Endodermal cell (in vitro differentiated cells): ENCODE data around the gene CHD6. TPM values are rescaled to one million over a fixed set of nuclear protein-coding genes. Genes with fewer than 3 reads are reported as not detected.

Source experiments
- DNase-seq: peaks from one replicate; pipeline ENCODE4 v3.0.0-alpha.2; 2017
- H3K27ac ChIP-seq: 2 replicates; pipeline ENCODE4 v1.5.1; 2013; ENCODE audit warnings: mild to moderate bottlenecking, low read depth, low read length, moderate library complexity
- H3K27me3 ChIP-seq: 2 replicates; pipeline ENCODE4 v1.6.1; 2013; ENCODE audit warnings: mild to moderate bottlenecking, low read length, moderate library complexity; ENCODE audit not compliant: insufficient read depth, control insufficient read depth, poor library complexity, severe bottlenecking
- H3K36me3 ChIP-seq: 2 replicates; pipeline ENCODE4 v1.7.0; 2013; ENCODE audit warnings: mild to moderate bottlenecking, low read length, moderate library complexity; ENCODE audit not compliant: control insufficient read depth, insufficient read depth
- H3K4me1 ChIP-seq: one replicate; pipeline ENCODE4 v1.7.0; 2013; ENCODE audit warnings: low read length; ENCODE audit not compliant: control insufficient read depth, insufficient read depth
- H3K4me3 ChIP-seq: 2 replicates; pipeline ENCODE4 v1.5.1; 2013; ENCODE audit warnings: mild to moderate bottlenecking, low read length, moderate library complexity
- H3K9ac ChIP-seq: 2 replicates; pipeline ENCODE4 v1.6.1; 2013; ENCODE audit warnings: mild to moderate bottlenecking, low read length, moderate library complexity; ENCODE audit not compliant: poor library complexity, severe bottlenecking; ENCODE audit errors: extremely low read depth
- H3K9me3 ChIP-seq: 2 replicates; pipeline ENCODE4 v1.6.1; 2013; ENCODE audit warnings: mild to moderate bottlenecking, low read length, moderate library complexity; ENCODE audit not compliant: control insufficient read depth
- H3K27ac Mint-ChIP-seq: 2 replicates; pipeline ENCODE4 v1.8.0; 2020; ENCODE audit warnings: mixed read lengths
- H3K27me3 Mint-ChIP-seq: 2 replicates; pipeline ENCODE4 v1.8.0; 2021; ENCODE audit warnings: mild to moderate bottlenecking, mixed read lengths; ENCODE audit not compliant: insufficient read depth
- H3K36me3 Mint-ChIP-seq: 2 replicates; pipeline ENCODE4 v1.8.0; 2020; ENCODE audit warnings: low read depth, mixed read lengths
- H3K4me1 Mint-ChIP-seq: 2 replicates; pipeline ENCODE4 v1.8.0; 2020; ENCODE audit warnings: mixed read lengths
- H3K4me3 Mint-ChIP-seq: 2 replicates; pipeline ENCODE4 v1.8.0; 2020; ENCODE audit warnings: mild to moderate bottlenecking, moderate library complexity, mixed read lengths
- H3K9me3 Mint-ChIP-seq: 2 replicates; pipeline ENCODE4 v1.8.0; 2020; ENCODE audit warnings: mild to moderate bottlenecking, mixed read lengths
- WGBS, 2 experiments: methylation state at CpG; one replicate each; pipeline versions ENCODE4 v1.1.5 to v1.1.7; 2013; ENCODE audit warnings: missing lambda C conversion rate in 2 of 2, mixed read lengths in 1 of 2; ENCODE audit not compliant: insufficient coverage in 1 of 2, insufficient read length in 1 of 2; 5-methylcytosine and 5-hydroxymethylcytosine counted together
- total RNA-seq, 2 donors: library from RNA; stranded (reverse); fragmentation: NEBNext Ultra II Directional in 1 of 2; extraction: Animal tissue kit (Norgen Biotek cat#: 25700) in 1 of 2; gene quantifications; 2 replicates in 1 of 2; 3 replicates in 1 of 2; pipeline ENCODE4 v1.2.1, GENCODE V29; 2021
- TF ChIP-seq, protein P1 (sequence below): fragments of 200-600 bp; sonication (generic); conservative IDR thresholded peaks from 2 replicates; pipeline ENCODE4 v1.5.0; 2021; ENCODE audit warnings: antibody characterized with exemption, mild to moderate bottlenecking

CHD6 gene
- total RNA-seq, 2 donors from 2014 or later: 82.5 to 107 TPM

DNA sequence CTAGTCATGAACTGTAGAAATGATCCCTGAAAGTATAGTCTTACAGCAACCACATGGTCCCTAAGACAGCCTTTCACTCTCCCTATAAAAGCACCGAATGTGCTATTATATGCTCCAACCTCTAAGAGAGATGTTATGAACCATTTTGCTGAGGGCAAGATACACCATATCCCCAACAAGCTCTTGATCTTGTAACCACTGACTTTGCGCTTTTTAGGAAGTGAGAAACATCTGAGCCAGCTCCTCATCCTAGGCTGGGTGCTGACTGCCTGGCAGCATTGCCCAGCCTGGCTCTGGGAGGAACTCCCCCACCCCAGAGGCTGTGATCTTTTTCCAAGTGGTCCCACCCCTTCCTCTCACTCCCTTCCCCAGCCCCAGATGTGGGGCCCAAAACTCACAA, 248.5 kb downstream of the CHD6 start:
- H3K9me3 ChIP-seq: no peaks in the 10 kb centered on the region
- no peaks in the 10 kb centered on the region for H3K4me1 ChIP-seq
- Mint-ChIP-seq H3K27ac (no peak overlapping the region), H3K36me3 (no peaks in the 10 kb centered on the region), H3K4me1 (peaks cover 6% of the 10 kb centered on the region), H3K27me3 (peaks cover 55% of the 10 kb centered on the region), H3K9me3 (peaks cover 20% of the 10 kb centered on the region), H3K4me3 (no peak overlapping the region)
- H3K4me3 ChIP-seq: no peak overlapping the region
- TF ChIP-seq, protein P1, sequence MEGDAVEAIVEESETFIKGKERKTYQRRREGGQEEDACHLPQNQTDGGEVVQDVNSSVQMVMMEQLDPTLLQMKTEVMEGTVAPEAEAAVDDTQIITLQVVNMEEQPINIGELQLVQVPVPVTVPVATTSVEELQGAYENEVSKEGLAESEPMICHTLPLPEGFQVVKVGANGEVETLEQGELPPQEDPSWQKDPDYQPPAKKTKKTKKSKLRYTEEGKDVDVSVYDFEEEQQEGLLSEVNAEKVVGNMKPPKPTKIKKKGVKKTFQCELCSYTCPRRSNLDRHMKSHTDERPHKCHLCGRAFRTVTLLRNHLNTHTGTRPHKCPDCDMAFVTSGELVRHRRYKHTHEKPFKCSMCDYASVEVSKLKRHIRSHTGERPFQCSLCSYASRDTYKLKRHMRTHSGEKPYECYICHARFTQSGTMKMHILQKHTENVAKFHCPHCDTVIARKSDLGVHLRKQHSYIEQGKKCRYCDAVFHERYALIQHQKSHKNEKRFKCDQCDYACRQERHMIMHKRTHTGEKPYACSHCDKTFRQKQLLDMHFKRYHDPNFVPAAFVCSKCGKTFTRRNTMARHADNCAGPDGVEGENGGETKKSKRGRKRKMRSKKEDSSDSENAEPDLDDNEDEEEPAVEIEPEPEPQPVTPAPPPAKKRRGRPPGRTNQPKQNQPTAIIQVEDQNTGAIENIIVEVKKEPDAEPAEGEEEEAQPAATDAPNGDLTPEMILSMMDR: no peak
- no peaks in the 10 kb centered on the region for H3K36me3 ChIP-seq
- peaks cover 45% of the 10 kb centered on the region for H3K27me3 ChIP-seq
- no peak for DNase-seq
- H3K27ac ChIP-seq: no peak overlapping the region
- WGBS, 2 experiments: 100% methylated on average over 1 to 2 of the region's 2 CpGs
- no peak overlapping the region for H3K9ac ChIP-seq

GRCh38 chr20:41367956-41368355, 250.2 kb downstream of the CHD6 start:
- H3K9me3 Mint-ChIP-seq: peaks cover 19% of the 10 kb centered on the region
- no peak overlapping the region for H3K27ac Mint-ChIP-seq
- DNase-seq: no peak
- no peaks in the 10 kb centered on the region for H3K9me3 ChIP-seq
- no peak overlapping the region for H3K4me3 ChIP-seq
- peaks cover 6% of the 10 kb centered on the region for H3K4me1 Mint-ChIP-seq
- peak overlapping the region; percentile 54 for H3K4me3 Mint-ChIP-seq
- H3K27me3 ChIP-seq: peaks cover 53% of the 10 kb centered on the region
- no peak overlapping the region for H3K9ac ChIP-seq
- H3K36me3 ChIP-seq: no peaks in the 10 kb centered on the region
- peaks cover 60% of the 10 kb centered on the region for H3K27me3 Mint-ChIP-seq
- TF ChIP-seq, protein P1: no peak
- H3K36me3 Mint-ChIP-seq: no peaks in the 10 kb centered on the region
- H3K4me1 ChIP-seq: no peaks in the 10 kb centered on the region
- WGBS, 2 experiments: 92% methylated on average over 2 to 3 of the region's 3 CpGs
- no peak overlapping the region for H3K27ac ChIP-seq

DNA sequence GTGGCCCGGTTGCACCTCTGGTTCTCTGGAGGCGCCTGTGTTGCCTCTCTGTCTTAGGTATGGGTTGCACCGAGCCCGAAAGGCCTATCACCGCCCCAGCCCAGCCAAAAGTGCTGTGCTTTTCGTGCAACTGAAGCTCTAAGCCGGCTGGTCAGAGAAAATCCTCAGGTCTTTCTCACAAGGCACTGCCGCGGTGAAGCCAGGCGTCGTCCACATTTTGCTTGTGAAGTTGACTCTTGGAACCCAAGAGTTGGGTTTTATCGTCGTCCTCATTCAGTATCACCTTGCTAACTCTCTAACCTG, 250.8 kb downstream of the CHD6 start:
- Mint-ChIP-seq H3K27ac (no peak overlapping the region), H3K27me3 (peaks cover 57% of the 10 kb centered on the region), H3K36me3 (no peaks in the 10 kb centered on the region), H3K9me3 (peaks cover 13% of the 10 kb centered on the region), H3K4me1 (peaks cover 6% of the 10 kb centered on the region), H3K4me3 (peak overlapping the region; percentile 54)
- Histone ChIP-seq H3K36me3 (no peaks in the 10 kb centered on the region), H3K9me3 (no peaks in the 10 kb centered on the region), H3K4me1 (no peaks in the 10 kb centered on the region), H3K27ac (no peak overlapping the region), H3K4me3 (no peak overlapping the region), H3K9ac (no peak overlapping the region), H3K27me3 (peaks cover 53% of the 10 kb centered on the region)
- TF ChIP-seq, protein P1: no peak
- 69 to 71% methylated on average over 13 of the region's 13 CpGs for WGBS, 2 experiments
- DNase-seq: no peak
